Activated CD4-positive, alpha-beta T cell treated with anti-CD3 and anti-CD28 coated beads for 36 hours (primary cell): Measurements from ENCODE around the gene TRIM44. TPM values are rescaled to one million over a fixed set of nuclear protein-coding genes. Genes with fewer than 3 reads are reported as not detected.
A peak's percentile ranks its signal among the peaks of the same experiment; 100 is the strongest.
"Not testable (repeated sequence)": the region's sequence is repeated elsewhere in the genome, so short reads cannot be mapped to it uniquely, and the experiment has no call there.

Experiments
- ATAC-seq: fragments of 200-7000 bp; cut with Tn5 transposase; one replicate; pipeline ENCODE4 v1.10.0; 2021; ENCODE audit warnings: mild to moderate bottlenecking, moderate library complexity
- CTCF ChIA-PET: fragments of 350-600 bp; sonication (Branson Sonifier 250); formaldehyde crosslinking; loops from one replicate; lab custom pipeline; 2021; ENCODE audit warnings: antibody characterized with exemption; lab: Charles Lee
- POLR2A ChIA-PET: fragments of 350-600 bp; sonication (Branson Sonifier 250); formaldehyde crosslinking; loops from one replicate; lab custom pipeline; 2021; ENCODE audit warnings: antibody characterized with exemption, inconsistent platforms; lab: Charles Lee
- DNase-seq: peaks from one replicate; pipeline ENCODE4 v3.0.0-alpha.2; 2020
- H3K27ac Mint-ChIP-seq: one replicate; pipeline ENCODE4 v1.8.0; 2021; ENCODE audit warnings: mixed read lengths
- H3K27me3 Mint-ChIP-seq: one replicate; pipeline ENCODE4 v1.8.0; 2021; ENCODE audit warnings: mixed read lengths
- H3K36me3 Mint-ChIP-seq: one replicate; pipeline ENCODE4 v1.8.0; 2021; ENCODE audit warnings: low read depth, mixed read lengths
- H3K4me1 Mint-ChIP-seq: one replicate; pipeline ENCODE4 v1.8.0; 2021; ENCODE audit warnings: mixed read lengths
- H3K4me3 Mint-ChIP-seq: one replicate; pipeline ENCODE4 v1.8.0; 2021; ENCODE audit warnings: mild to moderate bottlenecking, moderate library complexity, mixed read lengths
- H3K9me3 Mint-ChIP-seq: one replicate; pipeline ENCODE4 v1.8.0; 2021; ENCODE audit warnings: low read depth, mixed read lengths
- intact Hi-C, 2 experiments: fragments of 100-400 bp; cut with DNase I in 1 of 2; cut with micrococcal nuclease in 1 of 2; formaldehyde crosslinking; loops; one replicate each; pipeline versions ENCODE4 v1.14.2 to v1.15.1; 2022 to 2024; cut with DNase I, micrococcal nuclease
- total RNA-seq, 2 experiments: library from RNA; stranded (reverse); gene quantifications; one replicate each; pipeline ENCODE4 v1.2.3, GENCODE V29; 2021

Gene TRIM44
- total RNA-seq, 2 experiments from 2014 or later, result 38.1 to 39.9 TPM

- ATAC-seq (no peak), DNase-seq (no peak)
- H3K27me3 Mint-ChIP-seq, result no peaks in the 10 kb centered on the region
- H3K4me1 Mint-ChIP-seq, result peaks cover 12% of the 10 kb centered on the region
- intact Hi-C loops, result loop anchor here (10.0 kb wide), 2 partner anchors 309 to 439 kb away; no protein-coding TSS in a partner anchor
- no peaks in the 10 kb centered on the region for H3K36me3 Mint-ChIP-seq
- H3K27ac Mint-ChIP-seq, result no peak overlapping the region
- ChIA-PET POLR2A (no interaction called here), CTCF (interaction anchor here (0.5 kb wide), 1 partner anchor 13 kb away, joined by 3 read pairs; no protein-coding TSS in a partner anchor)
- H3K9me3 Mint-ChIP-seq, result no peaks in the 10 kb centered on the region
- H3K4me3 Mint-ChIP-seq, result no peak overlapping the region
Measured at GRCh38 chr11:35825386-35825785, 162.8 kb downstream of the TRIM44 start.

GRCh38 chr11:35826006-35826405, 163.4 kb downstream of the TRIM44 start:
- intact Hi-C loops, result loop anchor here (10.0 kb wide), 2 partner anchors 309 to 439 kb away; no protein-coding TSS in a partner anchor

GRCh38 chr11:35826949-35827348, 164.4 kb downstream of the TRIM44 start:
- intact Hi-C loops, result loop anchor here (10.0 kb wide), 2 partner anchors 308 to 438 kb away; no protein-coding TSS in a partner anchor
- no peaks in the 10 kb centered on the region for H3K9me3 Mint-ChIP-seq
- POLR2A ChIA-PET, result no interaction called here
- no peaks in the 10 kb centered on the region for H3K36me3 Mint-ChIP-seq
- no peak overlapping the region for H3K4me3 Mint-ChIP-seq
- CTCF ChIA-PET, result interaction anchor here (0.6 to 1.2 kb wide), 3 partner anchors 8 to 211 kb away, joined by 4 to 5 read pairs (median 4); no protein-coding TSS in a partner anchor
- H3K4me1 Mint-ChIP-seq, result peaks cover 7% of the 10 kb centered on the region
- H3K27me3 Mint-ChIP-seq, result no peaks in the 10 kb centered on the region
- DNase-seq, result no peak
- ATAC-seq, result no peak
- no peak overlapping the region for H3K27ac Mint-ChIP-seq

More at GRCh38 chr11:35826006-35826405, 163.4 kb downstream of the TRIM44 start:
- H3K27me3 Mint-ChIP-seq, result no peaks in the 10 kb centered on the region
- ATAC-seq (no peak), DNase-seq (no peak)
- no peaks in the 10 kb centered on the region for H3K9me3 Mint-ChIP-seq
- peaks cover 12% of the 10 kb centered on the region for H3K4me1 Mint-ChIP-seq
- H3K27ac Mint-ChIP-seq, result no peak overlapping the region
- ChIA-PET CTCF (interaction anchor here (1.0 kb wide), 1 partner anchor 9 kb away, joined by 4 read pairs; no protein-coding TSS in a partner anchor), POLR2A (no interaction called here)
- no peak overlapping the region for H3K4me3 Mint-ChIP-seq
- no peaks in the 10 kb centered on the region for H3K36me3 Mint-ChIP-seq

- ATAC-seq (no peak), DNase-seq (no peak)
- no peaks in the 10 kb centered on the region for H3K36me3 Mint-ChIP-seq
- no peak overlapping the region for H3K4me3 Mint-ChIP-seq
- ChIA-PET CTCF (interaction anchor here (1.6 kb wide), 1 partner anchor 10 kb away, joined by 4 read pairs; no protein-coding TSS in a partner anchor), POLR2A (no interaction called here)
- H3K9me3 Mint-ChIP-seq, result peaks cover 3% of the 10 kb centered on the region
- H3K4me1 Mint-ChIP-seq, result no peaks in the 10 kb centered on the region
- H3K27me3 Mint-ChIP-seq, result peaks cover 10% of the 10 kb centered on the region
- intact Hi-C loops, result no loop called here
- H3K27ac Mint-ChIP-seq, result no peak overlapping the region
Measured at GRCh38 chr11:35836205-35836604, 173.6 kb downstream of the TRIM44 start.

- POLR2A ChIA-PET, result no interaction called here
- no peak overlapping the region for H3K4me3 Mint-ChIP-seq
- intact Hi-C loops, result no loop called here
- H3K27ac Mint-ChIP-seq, result no peak overlapping the region
- ATAC-seq (no peak), DNase-seq (no peak)
- H3K27me3 Mint-ChIP-seq, result peaks cover 10% of the 10 kb centered on the region
- no peaks in the 10 kb centered on the region for H3K36me3 Mint-ChIP-seq
- CTCF ChIA-PET, result interaction anchor here (0.7 to 1.4 kb wide), 2 partner anchors 13 to 300 kb away, joined by 3 read pairs; no protein-coding TSS in a partner anchor
- H3K9me3 Mint-ChIP-seq, result peaks cover 3% of the 10 kb centered on the region
- no peaks in the 10 kb centered on the region for H3K4me1 Mint-ChIP-seq
Measured at GRCh38 chr11:35838071-35838470, 175.5 kb downstream of the TRIM44 start.

GRCh38 chr11:35838697-35839367, 176.3 kb downstream of the TRIM44 start:
- ATAC-seq, H3K9me3 Mint-ChIP-seq, H3K27ac Mint-ChIP-seq, POLR2A ChIA-PET, H3K4me3 Mint-ChIP-seq, intact Hi-C loops, H3K27me3 Mint-ChIP-seq, H3K36me3 Mint-ChIP-seq, H3K4me1 Mint-ChIP-seq, DNase-seq: not testable (repeated sequence)
- CTCF ChIA-PET, result interaction anchor here (1.4 kb wide), 1 partner anchor 301 kb away, joined by 3 read pairs; no protein-coding TSS in a partner anchor

- Mint-ChIP-seq H3K4me3 (no peak overlapping the region), H3K27ac (no peak overlapping the region), H3K36me3 (no peaks in the 10 kb centered on the region), H3K9me3 (peaks cover 3% of the 10 kb centered on the region), H3K27me3 (peaks cover 12% of the 10 kb centered on the region), H3K4me1 (no peaks in the 10 kb centered on the region)
- CTCF ChIA-PET, result interaction anchor here (3.7 kb wide), 1 partner anchor 18 kb away, joined by 17 read pairs; no protein-coding TSS in a partner anchor
- DNase-seq, result no peak
- no peak for ATAC-seq
- intact Hi-C loops, result no loop called here
- POLR2A ChIA-PET, result no interaction called here
Measured at GRCh38 chr11:35839368-35840161, 177.0 kb downstream of the TRIM44 start.

GRCh38 chr11:35841733-35842132, 179.2 kb downstream of the TRIM44 start:
- ATAC-seq, result no peak
- DNase-seq, result no peak
- ChIA-PET POLR2A (no interaction called here), CTCF (interaction anchor here (0.6 to 3.7 kb wide), 2 partner anchors 20 to 206 kb away, joined by 3 to 17 read pairs; no protein-coding TSS in a partner anchor)
- no peak overlapping the region for H3K4me3 Mint-ChIP-seq
- no peaks in the 10 kb centered on the region for H3K36me3 Mint-ChIP-seq
- H3K27me3 Mint-ChIP-seq, result peaks cover 17% of the 10 kb centered on the region
- H3K9me3 Mint-ChIP-seq, result peaks cover 3% of the 10 kb centered on the region
- no peaks in the 10 kb centered on the region for H3K4me1 Mint-ChIP-seq
- intact Hi-C loops, result no loop called here
- no peak overlapping the region for H3K27ac Mint-ChIP-seq

- H3K4me1 Mint-ChIP-seq, result no peaks in the 10 kb centered on the region
- no peaks in the 10 kb centered on the region for H3K36me3 Mint-ChIP-seq
- intact Hi-C loops, result no loop called here
- DNase-seq (no peak), ATAC-seq (no peak)
- peaks cover 14% of the 10 kb centered on the region for H3K27me3 Mint-ChIP-seq
- ChIA-PET CTCF (interaction anchor here (3.7 kb wide), 1 partner anchor 21 kb away, joined by 17 read pairs; no protein-coding TSS in a partner anchor), POLR2A (no interaction called here)
- H3K27ac Mint-ChIP-seq, result no peak overlapping the region
- H3K4me3 Mint-ChIP-seq, result no peak overlapping the region
- peaks cover 3% of the 10 kb centered on the region for H3K9me3 Mint-ChIP-seq
Measured at GRCh38 chr11:35842958-35843357, 180.4 kb downstream of the TRIM44 start.

GRCh38 chr11:35844579-35844978, 182.0 kb downstream of the TRIM44 start:
- H3K36me3 Mint-ChIP-seq, result no peaks in the 10 kb centered on the region
- ChIA-PET POLR2A (no interaction called here), CTCF (interaction anchor here (0.8 kb wide), 1 partner anchor 23 kb away, joined by 3 read pairs; no protein-coding TSS in a partner anchor)

GRCh38 chr11:35845860-35846259, 183.3 kb downstream of the TRIM44 start:
- POLR2A ChIA-PET, result interaction anchor here (0.7 kb wide), 1 partner anchor 300 kb away, joined by 3 read pairs; no protein-coding TSS in a partner anchor
- Mint-ChIP-seq H3K36me3 (no peaks in the 10 kb centered on the region), H3K9me3 (no peaks in the 10 kb centered on the region), H3K27me3 (peaks cover 11% of the 10 kb centered on the region), H3K27ac (no peak overlapping the region), H3K4me3 (no peak overlapping the region), H3K4me1 (no peaks in the 10 kb centered on the region)
- DNase-seq, result peak; percentile 18
- ATAC-seq, result peak; percentile 65
- CTCF ChIA-PET, result no interaction called here
- intact Hi-C loops, result no loop called here

More at GRCh38 chr11:35844579-35844978, 182.0 kb downstream of the TRIM44 start:
- Mint-ChIP-seq H3K4me1 (no peaks in the 10 kb centered on the region), H3K4me3 (no peak overlapping the region), H3K9me3 (peaks cover 3% of the 10 kb centered on the region), H3K27me3 (peaks cover 15% of the 10 kb centered on the region), H3K27ac (no peak overlapping the region)
- intact Hi-C loops, result no loop called here
- DNase-seq (no peak), ATAC-seq (no peak)
